ENCODE measurements around the gene SULF2.

The SULF2 gene

DNA sequence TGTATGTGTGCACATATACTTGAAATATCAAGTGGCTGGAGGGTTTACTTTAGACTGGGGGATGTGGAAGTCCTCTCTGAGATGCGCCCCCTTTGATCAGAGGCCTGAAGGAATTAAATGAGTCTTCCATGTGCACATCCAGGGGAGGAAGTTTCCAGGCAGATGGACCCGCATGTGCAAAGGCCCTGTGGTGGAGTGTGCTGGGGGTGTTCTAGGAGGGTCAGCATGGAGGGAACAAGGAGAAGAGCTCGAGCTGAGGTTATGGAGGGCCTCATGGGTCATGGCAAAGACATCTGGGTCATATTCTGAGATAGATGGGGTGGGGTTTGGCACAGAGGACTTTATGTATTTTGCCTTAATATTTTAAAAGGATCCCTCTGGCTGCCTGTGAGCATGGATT is 17.7 kb upstream of the SULF2 start (continued):
- TF ChIP-seq PATZ1 (CRISPR knock-in tag; IDR thresholded peaks at IDR 0.05; ENCODE audit: borderline replicate concordance) (no peak), CSDC2 (CRISPR knock-in tag; IDR thresholded peaks at IDR 0.05) (no peak), BACH2 (CRISPR knock-in tag; IDR thresholded peaks at IDR 0.05; ENCODE audit: borderline replicate concordance) (no peak), ZFP30 (CRISPR knock-in tag; IDR thresholded peaks at IDR 0.05) (no peak), ISL1 (CRISPR knock-in tag; IDR thresholded peaks at IDR 0.05) (no peak), TOX (CRISPR knock-in tag; IDR thresholded peaks at IDR 0.05; ENCODE audit: borderline replicate concordance) (no peak), ZFP3 (CRISPR knock-in tag; IDR thresholded peaks at IDR 0.05) (no peak), ZNF8 (CRISPR knock-in tag; IDR thresholded peaks at IDR 0.05) (no peak), PPARA (CRISPR knock-in tag; IDR thresholded peaks at IDR 0.05; ENCODE audit: borderline replicate concordance) (no peak)

DNA sequence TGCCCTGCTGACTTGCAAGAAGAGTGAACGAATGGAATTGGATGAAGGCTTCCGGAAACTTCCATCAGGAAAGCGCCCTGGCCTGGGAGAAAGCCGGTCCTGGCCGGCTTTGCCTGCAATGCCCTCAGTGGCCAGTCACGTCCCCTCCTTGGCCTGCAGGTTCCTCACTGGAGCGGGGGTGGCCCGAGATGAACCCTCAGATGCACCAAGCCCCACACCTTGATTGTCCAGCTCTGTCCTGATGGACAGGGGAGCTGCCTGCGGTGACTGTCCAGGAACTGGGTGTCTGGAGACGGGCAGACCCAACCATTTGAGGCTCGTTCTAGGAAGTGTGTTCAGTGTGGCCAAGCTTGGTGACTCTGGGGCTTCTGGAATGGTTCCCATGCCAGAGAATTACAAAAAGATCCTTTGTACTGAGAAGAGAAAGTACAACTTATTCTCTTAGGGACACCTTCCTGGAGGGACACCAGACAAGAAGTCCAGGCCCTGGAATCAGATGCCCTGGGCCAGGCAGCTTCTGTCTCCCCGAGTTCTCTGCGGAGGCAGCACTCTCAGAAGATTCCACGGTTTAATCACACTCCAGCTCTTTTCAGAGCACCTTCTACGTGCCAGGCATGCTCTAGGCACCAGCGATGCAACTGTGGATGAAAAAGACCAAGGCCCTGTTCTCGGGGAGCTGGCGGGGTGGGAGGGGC is 17.1 kb upstream of the SULF2 start:
- TF ChIP-seq ZNF565 (CRISPR knock-in tag; conservative IDR thresholded peaks at IDR 0.05; ENCODE audit: low read depth) (no peak), BACH2 (CRISPR knock-in tag; IDR thresholded peaks at IDR 0.05; ENCODE audit: borderline replicate concordance) (no peak)
- ATAC-seq: no peak

DNA sequence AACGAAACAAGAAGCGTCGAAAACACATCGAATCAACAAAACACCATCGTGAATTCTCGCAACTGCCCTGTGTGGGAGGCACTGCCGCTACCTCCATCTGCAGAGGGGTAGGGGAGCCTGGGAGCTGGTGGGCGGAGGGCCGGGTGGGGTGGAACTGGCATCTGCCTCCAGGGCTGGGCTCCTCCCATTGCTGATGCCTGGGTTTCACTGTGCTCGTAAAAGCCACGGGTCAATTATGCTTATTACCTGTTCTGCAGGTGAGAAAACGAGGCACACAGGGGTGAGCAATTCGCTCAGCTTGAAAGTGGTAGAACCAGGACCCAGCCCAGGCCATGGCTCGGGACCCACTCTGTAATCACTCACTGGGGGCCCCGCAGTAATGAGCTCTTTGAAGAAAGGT is 16.5 kb upstream of the SULF2 start:
- no peak for TF ChIP-seq CREB5 (CRISPR knock-in tag; IDR thresholded peaks at IDR 0.05; ENCODE audit: low read depth)
- no peak for ATAC-seq

GRCh38 chr20:47801079-47801478 is 15.8 kb upstream of the SULF2 start:
- no peak; the same call in 2 of the 3 replicates for ATAC-seq
- TF ChIP-seq ISL1 (CRISPR knock-in tag; IDR thresholded peaks at IDR 0.05): no peak
- no peak for TF ChIP-seq BACH2 (CRISPR knock-in tag; IDR thresholded peaks at IDR 0.05; ENCODE audit: borderline replicate concordance)
- TF ChIP-seq OSR1 (CRISPR knock-in tag; IDR thresholded peaks at IDR 0.05): no peak
- no peak for TF ChIP-seq ZFP3 (CRISPR knock-in tag; IDR thresholded peaks at IDR 0.05)
- TF ChIP-seq ZFP30 (CRISPR knock-in tag; IDR thresholded peaks at IDR 0.05): no peak
- TF ChIP-seq GLIS3 (CRISPR knock-in tag; IDR thresholded peaks at IDR 0.05): no peak
- TF ChIP-seq TOX (CRISPR knock-in tag; IDR thresholded peaks at IDR 0.05; ENCODE audit: borderline replicate concordance): no peak
- no peak for TF ChIP-seq POU6F1 (CRISPR knock-in tag; IDR thresholded peaks at IDR 0.05; ENCODE audit: borderline replicate concordance, low read depth)
- no peak for TF ChIP-seq PPARA (CRISPR knock-in tag; IDR thresholded peaks at IDR 0.05; ENCODE audit: borderline replicate concordance)
- no peak for TF ChIP-seq ESRRG (CRISPR knock-in tag; IDR thresholded peaks at IDR 0.05)
- no peak for TF ChIP-seq TCF4 (CRISPR knock-in tag; IDR thresholded peaks at IDR 0.05; ENCODE audit: borderline replicate concordance)
- no peak for TF ChIP-seq CREB5 (CRISPR knock-in tag; IDR thresholded peaks at IDR 0.05; ENCODE audit: low read depth)
- TF ChIP-seq ZC3H10 (CRISPR knock-in tag; IDR thresholded peaks at IDR 0.05): no peak
- no peak for TF ChIP-seq RARB (CRISPR knock-in tag; IDR thresholded peaks at IDR 0.05)
- no peak for TF ChIP-seq PATZ1 (CRISPR knock-in tag; IDR thresholded peaks at IDR 0.05; ENCODE audit: borderline replicate concordance)
